Measurements from ENCODE around the gene ZNF750. TPM values are rescaled to one million over a fixed set of nuclear protein-coding genes. Genes with fewer than 3 reads are reported as not detected.

Gene ZNF750
- total and polyA plus RNA-seq, 12 donors, result 0.07 to 0.20 (median 0.11) TPM; not detected in 8

DNA sequence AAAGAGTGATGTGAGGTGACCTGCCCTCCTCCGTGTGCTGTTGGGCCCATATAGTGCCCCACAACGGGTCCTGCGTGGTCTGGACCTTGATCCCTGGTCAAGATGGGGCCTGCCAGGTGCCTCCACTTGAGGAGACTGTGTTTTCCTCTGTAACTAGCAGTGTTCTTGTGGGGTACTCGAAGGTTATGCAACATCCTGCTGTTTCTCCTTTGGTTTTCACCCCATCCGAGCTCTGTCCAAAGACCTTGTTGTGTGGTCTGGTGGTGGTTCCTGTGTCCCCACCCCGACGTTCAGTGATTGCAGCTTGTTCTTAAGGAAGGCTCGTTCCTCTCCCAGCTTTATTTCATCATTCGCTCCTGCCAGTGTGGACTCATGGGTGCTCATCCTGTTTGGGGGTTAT is 38.7 kb upstream of the ZNF750 start:
- Histone ChIP-seq H3K4me3 (no peak overlapping the region), H3K9me3 (replicated peaks in 1 of 3) (no peaks in the 10 kb centered on the region), H3K36me3 (replicated peaks in 1 of 2) (no peaks in the 10 kb centered on the region), H3K4me1 (replicated peaks in 1 of 2) (peaks cover 0 to 21% of the 10 kb centered on the region in 2 donors), H3K27me3 (no peaks in the 10 kb centered on the region), H3K27ac (no peak overlapping the region)
- no peak for DNase-seq
- intact Hi-C loops (cut with DNase I), result no loop called here
- no peak for TF ChIP-seq POLR2A (IDR thresholded peaks at IDR 0.05)
- TF ChIP-seq, protein P1, sequence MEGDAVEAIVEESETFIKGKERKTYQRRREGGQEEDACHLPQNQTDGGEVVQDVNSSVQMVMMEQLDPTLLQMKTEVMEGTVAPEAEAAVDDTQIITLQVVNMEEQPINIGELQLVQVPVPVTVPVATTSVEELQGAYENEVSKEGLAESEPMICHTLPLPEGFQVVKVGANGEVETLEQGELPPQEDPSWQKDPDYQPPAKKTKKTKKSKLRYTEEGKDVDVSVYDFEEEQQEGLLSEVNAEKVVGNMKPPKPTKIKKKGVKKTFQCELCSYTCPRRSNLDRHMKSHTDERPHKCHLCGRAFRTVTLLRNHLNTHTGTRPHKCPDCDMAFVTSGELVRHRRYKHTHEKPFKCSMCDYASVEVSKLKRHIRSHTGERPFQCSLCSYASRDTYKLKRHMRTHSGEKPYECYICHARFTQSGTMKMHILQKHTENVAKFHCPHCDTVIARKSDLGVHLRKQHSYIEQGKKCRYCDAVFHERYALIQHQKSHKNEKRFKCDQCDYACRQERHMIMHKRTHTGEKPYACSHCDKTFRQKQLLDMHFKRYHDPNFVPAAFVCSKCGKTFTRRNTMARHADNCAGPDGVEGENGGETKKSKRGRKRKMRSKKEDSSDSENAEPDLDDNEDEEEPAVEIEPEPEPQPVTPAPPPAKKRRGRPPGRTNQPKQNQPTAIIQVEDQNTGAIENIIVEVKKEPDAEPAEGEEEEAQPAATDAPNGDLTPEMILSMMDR (IDR thresholded peaks at IDR 0.05), result no peak
- WGBS, 4 donors, result 71 to 77% (median 74%) methylated on average over 8 to 9 of the region's 9 CpGs

DNA sequence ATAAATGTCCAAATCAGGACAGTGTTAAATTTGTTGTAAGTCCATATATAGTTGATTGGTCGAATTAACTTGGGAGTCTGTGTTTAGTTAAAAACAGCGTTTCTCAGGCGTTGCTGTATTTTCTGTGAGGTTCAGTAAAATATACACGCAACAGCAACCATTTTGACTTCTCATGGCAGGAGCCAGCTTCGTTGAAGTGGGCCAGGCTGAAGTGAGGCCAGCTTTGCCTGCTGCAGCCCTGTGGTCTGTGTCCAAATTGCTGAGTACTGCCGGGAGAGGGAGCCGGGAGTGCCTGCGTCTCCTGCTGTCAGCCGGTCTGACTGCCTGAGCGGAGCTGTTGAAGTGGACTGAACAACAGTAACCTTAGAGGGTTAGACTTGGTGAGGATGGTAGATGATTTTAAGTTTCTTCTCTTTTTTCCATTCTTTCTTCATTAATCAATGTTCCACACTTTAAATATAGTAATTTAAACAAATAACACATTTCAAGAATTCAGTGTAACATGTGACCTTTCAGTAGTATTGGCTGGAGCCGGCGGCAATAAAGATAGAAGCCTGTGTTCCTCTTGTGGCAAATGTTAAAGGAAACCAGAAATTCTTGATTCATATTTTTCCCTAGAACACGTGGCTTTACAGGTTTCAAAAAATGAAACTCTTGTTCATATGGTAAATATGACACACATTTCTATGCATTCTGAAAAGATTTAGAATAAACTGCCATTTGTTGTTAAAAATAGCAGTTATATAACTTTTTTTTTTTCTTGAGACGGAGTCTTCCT is 37.0 kb upstream of the ZNF750 start:
- no peak overlapping the region for H3K4me3 ChIP-seq
- no peaks in the 10 kb centered on the region for H3K36me3 ChIP-seq (replicated peaks in 1 of 2)
- H3K27ac ChIP-seq, result peak overlapping the region in 3 of 5 donors; percentile 56 to 69 (median 65)
- no peak for TF ChIP-seq POLR2A (IDR thresholded peaks at IDR 0.05)
- TF ChIP-seq, protein P1 (IDR thresholded peaks at IDR 0.05), result peak in 5 of 6 experiments; percentile 23 to 60 (median 55)
- H3K4me1 ChIP-seq (replicated peaks in 1 of 2), result peaks cover 0 to 21% of the 10 kb centered on the region in 2 donors
- DNase-seq, result peak in 6 of 7 donors; percentile 48 to 92 (median 80)
- intact Hi-C loops (cut with DNase I), result no loop called here
- WGBS, 4 donors, result 30 to 39% (median 36%) methylated on average over 14 of the region's 14 CpGs
- no peaks in the 10 kb centered on the region for H3K9me3 ChIP-seq (replicated peaks in 1 of 3)
- H3K27me3 ChIP-seq, result no peaks in the 10 kb centered on the region

DNA sequence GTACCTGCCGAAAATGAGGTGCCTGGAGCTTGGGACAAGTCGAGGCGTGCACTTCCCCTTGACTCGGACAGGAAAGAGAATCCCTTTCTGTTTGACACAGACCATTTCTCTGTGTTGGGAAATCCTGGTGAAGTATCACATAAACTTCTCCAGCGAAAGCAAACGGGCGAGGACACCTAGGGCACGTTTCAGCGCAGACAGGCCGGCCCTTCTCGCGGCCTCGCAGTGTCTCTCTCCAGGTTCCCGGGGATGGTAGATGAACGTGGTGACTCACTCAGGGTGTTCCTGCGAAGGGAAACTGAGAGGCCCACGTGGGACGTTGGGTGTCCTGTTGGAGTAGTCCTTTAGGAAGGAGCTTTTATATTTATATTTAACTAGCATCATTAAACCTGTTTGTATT is 36.3 kb upstream of the ZNF750 start:
- no peaks in the 10 kb centered on the region for H3K36me3 ChIP-seq (replicated peaks in 1 of 2)
- no peaks in the 10 kb centered on the region for H3K27me3 ChIP-seq
- intact Hi-C loops (cut with DNase I), result no loop called here
- H3K4me3 ChIP-seq, result no peak overlapping the region
- peak overlapping the region in 3 of 5 donors; percentile 56 to 69 (median 65) for H3K27ac ChIP-seq
- peak in 5 of 7 donors; percentile 58 to 85 (median 74) for DNase-seq
- peaks cover 0 to 21% of the 10 kb centered on the region in 2 donors for H3K4me1 ChIP-seq (replicated peaks in 1 of 2)
- 33 to 60% (median 54%) methylated on average over 18 of the region's 18 CpGs for WGBS, 4 donors
- no peaks in the 10 kb centered on the region for H3K9me3 ChIP-seq (replicated peaks in 1 of 3)
- TF ChIP-seq, protein P1 (IDR thresholded peaks at IDR 0.05), result no peak

DNA sequence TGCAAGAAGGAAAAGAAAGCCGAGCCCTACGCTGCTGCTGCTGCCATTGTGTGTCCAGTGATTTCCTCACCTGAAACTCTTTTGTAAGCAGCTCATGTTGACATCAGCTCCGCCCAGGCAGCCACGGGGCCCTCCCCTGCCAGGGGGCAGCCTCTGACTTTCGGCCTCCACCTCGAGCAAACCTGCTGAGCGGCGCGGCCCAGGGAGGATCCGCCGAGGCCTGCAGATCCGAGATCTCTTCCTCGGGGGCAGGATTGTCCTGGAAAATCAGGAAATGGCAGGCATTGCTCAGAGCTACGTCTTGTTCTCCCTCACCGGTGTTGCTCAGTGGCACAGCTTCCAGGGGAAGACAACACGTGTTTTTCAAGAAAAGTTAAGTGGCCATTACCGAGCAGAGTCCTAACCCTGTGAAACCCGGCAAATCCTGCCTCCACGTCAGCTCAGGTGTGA is 35.6 kb upstream of the ZNF750 start:
- H3K9me3 ChIP-seq (replicated peaks in 1 of 3), result no peaks in the 10 kb centered on the region
- H3K27me3 ChIP-seq, result no peaks in the 10 kb centered on the region
- peak overlapping the region in 1 of 5 donors; percentile 56 for H3K27ac ChIP-seq
- H3K4me3 ChIP-seq, result no peak overlapping the region
- H3K4me1 ChIP-seq (replicated peaks in 1 of 2), result peaks cover 0 to 21% of the 10 kb centered on the region in 2 donors
- peaks cover 0 to 6% of the 10 kb centered on the region in 2 donors for H3K36me3 ChIP-seq (replicated peaks in 1 of 2)
- WGBS, 4 donors, result 82 to 90% (median 85%) methylated on average over 19 of the region's 19 CpGs
- intact Hi-C loops (cut with DNase I), result no loop called here
- DNase-seq, result no peak
- TF ChIP-seq, protein P1 (IDR thresholded peaks at IDR 0.05), result no peak
- no peak for TF ChIP-seq POLR2A (IDR thresholded peaks at IDR 0.05)
